Tibial nerve (tissue), 4 donors: ENCODE data around the gene ANKRD28.

Experiments used
- EP300 ChIP-seq, 2 donors: sonication (generic); formaldehyde crosslinking; IDR thresholded peaks; one replicate each; pipeline ENCODE4 v1.6.1; 2017; ENCODE audit warnings: antibody characterized with exemption in 2 of 2, mild to moderate bottlenecking in 1 of 2
- POLR2A ChIP-seq, 2 donors: fragments of 450-650 bp; IDR thresholded peaks; one replicate each; pipeline ENCODE4 v1.6.1; 2017; ENCODE audit warnings: antibody characterized with exemption in 2 of 2, mild to moderate bottlenecking in 2 of 2, moderate library complexity in 2 of 2
- TF ChIP-seq, protein P1 (sequence below), 5 experiments: fragments of 200-600 bp in 3 of 5; fragments of 450-650 bp in 2 of 5; sonication (generic) in 3 of 5; IDR thresholded peaks; one replicate each; pipeline ENCODE4 v1.5.1; 2016 to 2019; ENCODE audit warnings: antibody characterized with exemption in 5 of 5, mild to moderate bottlenecking in 3 of 5, moderate library complexity in 2 of 5

DNA sequence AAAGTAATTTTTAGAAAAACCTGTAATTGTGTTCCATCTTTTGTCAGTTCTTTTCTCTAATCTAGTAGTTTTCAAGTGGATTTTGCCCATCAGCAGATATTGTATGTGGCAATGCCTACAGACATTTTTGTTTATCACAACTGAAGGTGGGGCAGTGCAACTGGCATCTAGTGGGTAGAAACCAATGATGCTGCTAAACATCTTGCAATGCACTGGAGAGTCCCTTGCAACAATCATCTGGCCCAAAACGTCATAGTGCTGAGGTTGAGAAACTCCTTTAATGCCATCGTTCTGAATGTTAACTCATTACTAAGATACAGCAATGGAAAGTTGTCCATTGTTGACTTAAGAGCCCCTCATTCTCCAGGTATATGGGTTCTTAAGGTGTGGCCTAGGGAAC is 116.1 kb downstream of the ANKRD28 start:
- TF ChIP-seq, protein P1, sequence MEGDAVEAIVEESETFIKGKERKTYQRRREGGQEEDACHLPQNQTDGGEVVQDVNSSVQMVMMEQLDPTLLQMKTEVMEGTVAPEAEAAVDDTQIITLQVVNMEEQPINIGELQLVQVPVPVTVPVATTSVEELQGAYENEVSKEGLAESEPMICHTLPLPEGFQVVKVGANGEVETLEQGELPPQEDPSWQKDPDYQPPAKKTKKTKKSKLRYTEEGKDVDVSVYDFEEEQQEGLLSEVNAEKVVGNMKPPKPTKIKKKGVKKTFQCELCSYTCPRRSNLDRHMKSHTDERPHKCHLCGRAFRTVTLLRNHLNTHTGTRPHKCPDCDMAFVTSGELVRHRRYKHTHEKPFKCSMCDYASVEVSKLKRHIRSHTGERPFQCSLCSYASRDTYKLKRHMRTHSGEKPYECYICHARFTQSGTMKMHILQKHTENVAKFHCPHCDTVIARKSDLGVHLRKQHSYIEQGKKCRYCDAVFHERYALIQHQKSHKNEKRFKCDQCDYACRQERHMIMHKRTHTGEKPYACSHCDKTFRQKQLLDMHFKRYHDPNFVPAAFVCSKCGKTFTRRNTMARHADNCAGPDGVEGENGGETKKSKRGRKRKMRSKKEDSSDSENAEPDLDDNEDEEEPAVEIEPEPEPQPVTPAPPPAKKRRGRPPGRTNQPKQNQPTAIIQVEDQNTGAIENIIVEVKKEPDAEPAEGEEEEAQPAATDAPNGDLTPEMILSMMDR (IDR thresholded peaks at IDR 0.05) = no peak
- TF ChIP-seq POLR2A (IDR thresholded peaks at IDR 0.05) = no peak
- no peak for TF ChIP-seq EP300 (IDR thresholded peaks at IDR 0.05)
